Ishikawa (cell line): Measurements from ENCODE around the gene TAX1BP1.

Experiments
- CEBPB ChIP-seq: IDR thresholded peaks from 2 replicates; pipeline ENCODE4 v1.6.1; 2012
- CREB1 ChIP-seq: IDR thresholded peaks from 2 replicates; pipeline ENCODE4 v1.6.1; 2012; ENCODE audit warnings: low read depth
- EGR1 ChIP-seq: IDR thresholded peaks from 2 replicates; pipeline ENCODE4 v1.6.1; 2012
- EP300 ChIP-seq: IDR thresholded peaks from 2 replicates; pipeline ENCODE4 v1.6.1; 2012; ENCODE audit warnings: borderline replicate concordance
- FOXM1 ChIP-seq: IDR thresholded peaks from 2 replicates; pipeline ENCODE4 v1.6.1; 2012; ENCODE audit warnings: low read depth, borderline replicate concordance
- NFIC ChIP-seq: IDR thresholded peaks from 2 replicates; pipeline ENCODE4 v1.6.1; 2012
- RAD21 ChIP-seq: IDR thresholded peaks from 2 replicates; pipeline ENCODE4 v1.6.1; 2012; ENCODE audit warnings: low read depth
- TAF1 ChIP-seq: IDR thresholded peaks from 2 replicates; pipeline ENCODE4 v1.6.1; 2012; ENCODE audit warnings: low read depth, mild to moderate bottlenecking
- TCF12 ChIP-seq: IDR thresholded peaks from 2 replicates; pipeline ENCODE4 v1.6.1; 2012; ENCODE audit warnings: low read depth
- TEAD4 ChIP-seq: IDR thresholded peaks from 2 replicates; pipeline ENCODE4 v1.6.1; 2012
- ZBTB7A ChIP-seq: IDR thresholded peaks from 2 replicates; pipeline ENCODE4 v1.6.1; 2012; ENCODE audit warnings: low read depth
- TF ChIP-seq, protein P1 (sequence below): IDR thresholded peaks from 2 replicates; pipeline ENCODE4 v1.6.1; 2012
- TF ChIP-seq, protein P2 (sequence below): IDR thresholded peaks from 2 replicates; pipeline ENCODE4 v1.6.1; 2012; ENCODE audit warnings: low read depth, mild to moderate bottlenecking
- TF ChIP-seq, protein P3 (sequence below): IDR thresholded peaks from 2 replicates; pipeline ENCODE4 v1.6.1; 2012

The TAX1BP1 gene

DNA sequence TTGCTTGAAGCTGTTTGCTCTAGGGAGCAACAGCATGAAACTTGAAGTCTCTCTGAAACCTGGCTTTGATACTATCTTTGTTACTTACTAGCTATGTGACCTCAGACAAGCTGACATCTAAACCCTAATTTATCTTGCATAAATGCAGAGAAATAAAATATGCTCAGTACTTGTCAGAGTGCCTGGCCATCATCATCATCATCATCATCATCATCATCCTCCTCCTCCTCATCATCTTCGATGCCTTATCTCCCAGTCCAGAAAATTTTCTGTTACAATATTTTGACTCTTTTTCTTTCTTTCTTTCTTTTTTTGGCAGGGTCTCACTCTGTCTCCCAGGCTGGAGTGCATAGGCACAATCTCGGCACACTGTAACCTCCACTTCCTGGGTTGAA lies 34.8 kb upstream of the TAX1BP1 start:
- TF ChIP-seq NFIC (no peak), RAD21 (no peak), CREB1 (no peak)

DNA sequence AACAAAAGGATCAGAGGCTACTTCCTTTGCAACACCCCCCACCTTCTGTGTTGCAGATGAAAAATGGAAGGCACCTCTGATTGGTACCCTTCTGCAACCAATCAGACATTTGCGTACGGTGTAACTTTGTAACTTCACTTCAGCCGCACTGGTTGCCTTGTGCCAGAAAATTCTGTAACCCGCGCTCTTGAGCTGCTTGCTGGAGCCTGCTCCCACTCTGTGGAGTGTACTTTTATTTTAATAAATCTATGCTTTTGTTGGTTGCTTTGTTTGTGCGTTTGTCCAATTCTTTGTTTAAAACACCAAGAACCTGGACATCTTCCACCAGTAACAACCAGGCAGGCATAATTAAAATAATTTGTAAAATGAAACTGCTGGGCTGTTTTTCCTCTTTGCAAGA lies 31.5 kb upstream of the TAX1BP1 start:
- TF ChIP-seq, protein P1, sequence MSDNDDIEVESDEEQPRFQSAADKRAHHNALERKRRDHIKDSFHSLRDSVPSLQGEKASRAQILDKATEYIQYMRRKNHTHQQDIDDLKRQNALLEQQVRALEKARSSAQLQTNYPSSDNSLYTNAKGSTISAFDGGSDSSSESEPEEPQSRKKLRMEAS, result no peak
- TF ChIP-seq TEAD4, result no peak
- no peak for TF ChIP-seq CREB1
- TF ChIP-seq, protein P2, sequence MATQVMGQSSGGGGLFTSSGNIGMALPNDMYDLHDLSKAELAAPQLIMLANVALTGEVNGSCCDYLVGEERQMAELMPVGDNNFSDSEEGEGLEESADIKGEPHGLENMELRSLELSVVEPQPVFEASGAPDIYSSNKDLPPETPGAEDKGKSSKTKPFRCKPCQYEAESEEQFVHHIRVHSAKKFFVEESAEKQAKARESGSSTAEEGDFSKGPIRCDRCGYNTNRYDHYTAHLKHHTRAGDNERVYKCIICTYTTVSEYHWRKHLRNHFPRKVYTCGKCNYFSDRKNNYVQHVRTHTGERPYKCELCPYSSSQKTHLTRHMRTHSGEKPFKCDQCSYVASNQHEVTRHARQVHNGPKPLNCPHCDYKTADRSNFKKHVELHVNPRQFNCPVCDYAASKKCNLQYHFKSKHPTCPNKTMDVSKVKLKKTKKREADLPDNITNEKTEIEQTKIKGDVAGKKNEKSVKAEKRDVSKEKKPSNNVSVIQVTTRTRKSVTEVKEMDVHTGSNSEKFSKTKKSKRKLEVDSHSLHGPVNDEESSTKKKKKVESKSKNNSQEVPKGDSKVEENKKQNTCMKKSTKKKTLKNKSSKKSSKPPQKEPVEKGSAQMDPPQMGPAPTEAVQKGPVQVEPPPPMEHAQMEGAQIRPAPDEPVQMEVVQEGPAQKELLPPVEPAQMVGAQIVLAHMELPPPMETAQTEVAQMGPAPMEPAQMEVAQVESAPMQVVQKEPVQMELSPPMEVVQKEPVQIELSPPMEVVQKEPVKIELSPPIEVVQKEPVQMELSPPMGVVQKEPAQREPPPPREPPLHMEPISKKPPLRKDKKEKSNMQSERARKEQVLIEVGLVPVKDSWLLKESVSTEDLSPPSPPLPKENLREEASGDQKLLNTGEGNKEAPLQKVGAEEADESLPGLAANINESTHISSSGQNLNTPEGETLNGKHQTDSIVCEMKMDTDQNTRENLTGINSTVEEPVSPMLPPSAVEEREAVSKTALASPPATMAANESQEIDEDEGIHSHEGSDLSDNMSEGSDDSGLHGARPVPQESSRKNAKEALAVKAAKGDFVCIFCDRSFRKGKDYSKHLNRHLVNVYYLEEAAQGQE, result no peak
- TF ChIP-seq NFIC, result no peak
- TF ChIP-seq CEBPB, result no peak
- no peak for TF ChIP-seq RAD21
- TF ChIP-seq TCF12, result no peak
- TF ChIP-seq, protein P3, sequence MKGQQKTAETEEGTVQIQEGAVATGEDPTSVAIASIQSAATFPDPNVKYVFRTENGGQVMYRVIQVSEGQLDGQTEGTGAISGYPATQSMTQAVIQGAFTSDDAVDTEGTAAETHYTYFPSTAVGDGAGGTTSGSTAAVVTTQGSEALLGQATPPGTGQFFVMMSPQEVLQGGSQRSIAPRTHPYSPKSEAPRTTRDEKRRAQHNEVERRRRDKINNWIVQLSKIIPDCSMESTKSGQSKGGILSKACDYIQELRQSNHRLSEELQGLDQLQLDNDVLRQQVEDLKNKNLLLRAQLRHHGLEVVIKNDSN, result no peak
- TF ChIP-seq TAF1, result no peak
- TF ChIP-seq EP300, result no peak
- TF ChIP-seq FOXM1, result no peak

DNA sequence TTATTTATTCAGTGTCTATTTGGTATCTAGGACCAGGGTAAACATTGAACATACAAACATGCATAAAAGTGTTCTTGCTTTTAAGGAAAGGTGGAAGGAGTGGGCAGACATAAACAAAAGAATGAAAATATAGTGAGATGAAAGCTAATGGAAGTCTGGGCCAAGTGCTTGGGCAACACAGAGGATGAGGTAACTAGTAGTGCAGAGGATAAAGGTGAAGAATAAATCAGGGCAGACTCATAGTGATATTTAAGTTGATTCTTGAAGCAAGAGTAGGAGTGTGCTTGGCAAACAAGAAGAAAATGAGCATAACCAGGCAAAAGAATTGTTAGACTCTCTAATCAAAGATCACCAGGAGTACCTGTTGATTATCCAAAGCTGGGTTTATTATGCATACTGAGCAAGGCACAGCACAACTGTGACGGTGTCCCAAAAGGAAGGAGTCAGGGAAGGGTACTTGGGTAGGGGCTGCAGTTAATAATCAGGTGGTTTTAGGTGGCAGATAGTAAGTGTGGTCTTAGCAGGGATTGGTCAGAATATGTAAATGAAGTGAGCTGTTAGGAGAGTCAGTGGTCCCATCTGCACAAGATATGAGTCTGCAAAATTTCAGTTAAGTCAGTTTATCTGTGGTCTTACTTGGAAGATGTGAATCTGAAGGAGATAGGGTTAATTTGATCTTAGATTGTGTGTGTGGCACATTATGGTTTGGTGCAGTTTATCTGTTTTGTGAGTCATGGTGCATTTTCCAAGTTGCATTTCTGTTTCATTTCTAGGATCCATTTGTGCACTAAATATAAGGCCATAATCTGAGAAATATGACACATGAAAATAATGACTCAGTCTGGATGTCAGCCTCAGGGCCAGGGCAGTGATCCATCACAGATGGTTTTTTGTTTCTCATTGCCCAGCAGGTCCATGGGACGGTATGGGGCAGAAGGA lies 30.6 kb upstream of the TAX1BP1 start:
- no peak for TF ChIP-seq TAF1
- TF ChIP-seq NFIC, result no peak
- TF ChIP-seq TCF12, result no peak
- no peak for TF ChIP-seq TEAD4
- TF ChIP-seq, protein P3, result no peak

DNA sequence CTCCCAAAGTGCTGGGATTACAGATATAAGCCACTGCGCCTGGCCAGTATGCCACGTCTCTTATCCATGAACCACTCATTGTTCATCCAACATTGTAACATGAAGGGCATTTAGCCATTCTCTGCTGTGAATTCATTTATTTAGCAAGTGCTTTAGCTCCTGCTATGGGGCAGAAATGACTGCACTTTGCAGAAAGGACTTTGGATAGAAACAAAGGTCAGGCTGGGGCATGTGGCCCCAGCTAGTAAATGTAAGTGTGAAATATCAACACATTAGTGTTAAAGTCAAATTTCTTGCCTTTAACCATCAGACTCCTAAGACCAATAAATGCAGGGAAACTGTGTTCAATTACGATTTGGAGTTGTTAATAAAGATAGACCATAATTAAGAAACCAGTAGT lies 27.7 kb upstream of the TAX1BP1 start:
- TF ChIP-seq RAD21 (no peak), CEBPB (no peak), TCF12 (no peak), NFIC (no peak), EGR1 (no peak), ZBTB7A (no peak), TEAD4 (no peak), EP300 (no peak), TAF1 (no peak), FOXM1 (no peak)
- TF ChIP-seq, protein P2, result no peak
- TF ChIP-seq, protein P3, result no peak

DNA sequence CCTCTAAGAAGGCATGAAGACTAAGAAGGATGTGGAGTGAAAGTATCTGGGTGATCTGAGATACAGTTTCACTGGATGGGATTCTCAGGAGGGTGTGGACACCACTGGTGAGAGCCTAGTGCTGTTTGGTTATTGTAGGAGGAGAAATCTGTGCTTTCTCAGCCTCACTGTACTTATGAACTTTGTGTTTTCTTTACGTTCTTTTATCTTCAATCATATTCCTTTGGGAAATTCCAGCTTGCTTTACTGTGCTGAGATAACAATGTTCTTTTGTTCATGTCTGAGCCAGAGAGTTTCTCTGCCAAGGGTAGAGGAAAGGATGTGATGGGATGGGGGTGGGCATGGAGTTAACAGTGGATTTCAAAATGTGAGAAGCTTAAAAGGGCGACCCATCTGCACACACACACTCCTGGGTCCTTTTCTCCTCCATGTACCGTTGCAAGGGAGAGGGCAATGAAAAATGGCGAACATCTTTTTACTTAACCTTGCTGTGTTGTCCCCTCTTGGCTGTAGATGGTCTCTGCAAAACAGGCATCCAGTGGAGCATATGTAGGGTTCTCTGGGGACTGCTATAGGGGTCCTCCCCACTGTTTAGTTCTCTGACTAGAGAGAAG lies 25.0 kb upstream of the TAX1BP1 start:
- TF ChIP-seq TEAD4 (no peak), FOXM1 (no peak)
- TF ChIP-seq, protein P1, result no peak

DNA sequence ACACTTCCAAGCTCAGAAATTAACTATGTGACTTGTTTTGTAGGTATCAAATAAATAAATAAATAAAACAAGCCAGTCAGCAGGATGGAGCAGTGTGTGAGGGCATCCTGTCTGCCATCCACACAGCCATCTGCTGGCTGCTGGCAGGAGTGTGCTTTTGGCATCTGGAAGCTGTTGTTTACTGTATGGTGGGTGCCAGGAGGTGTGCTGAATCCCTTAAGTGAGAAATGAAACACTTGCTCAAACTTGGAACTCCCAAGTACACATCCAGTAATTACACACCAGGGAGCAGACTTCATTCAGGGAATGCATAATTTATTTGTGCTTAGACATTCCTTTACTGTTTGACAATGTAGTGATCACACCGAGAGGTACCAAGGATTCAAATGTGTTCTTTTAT lies 16.9 kb upstream of the TAX1BP1 start:
- TF ChIP-seq, protein P3, result no peak
- TF ChIP-seq ZBTB7A, result no peak
- TF ChIP-seq, protein P1, result no peak
- TF ChIP-seq TEAD4, result no peak
- TF ChIP-seq RAD21, result peak; percentile 32; the same call in 1 of the 2 replicates
